Measurements from ENCODE around the gene ZHX3.

Gene ZHX3

DNA sequence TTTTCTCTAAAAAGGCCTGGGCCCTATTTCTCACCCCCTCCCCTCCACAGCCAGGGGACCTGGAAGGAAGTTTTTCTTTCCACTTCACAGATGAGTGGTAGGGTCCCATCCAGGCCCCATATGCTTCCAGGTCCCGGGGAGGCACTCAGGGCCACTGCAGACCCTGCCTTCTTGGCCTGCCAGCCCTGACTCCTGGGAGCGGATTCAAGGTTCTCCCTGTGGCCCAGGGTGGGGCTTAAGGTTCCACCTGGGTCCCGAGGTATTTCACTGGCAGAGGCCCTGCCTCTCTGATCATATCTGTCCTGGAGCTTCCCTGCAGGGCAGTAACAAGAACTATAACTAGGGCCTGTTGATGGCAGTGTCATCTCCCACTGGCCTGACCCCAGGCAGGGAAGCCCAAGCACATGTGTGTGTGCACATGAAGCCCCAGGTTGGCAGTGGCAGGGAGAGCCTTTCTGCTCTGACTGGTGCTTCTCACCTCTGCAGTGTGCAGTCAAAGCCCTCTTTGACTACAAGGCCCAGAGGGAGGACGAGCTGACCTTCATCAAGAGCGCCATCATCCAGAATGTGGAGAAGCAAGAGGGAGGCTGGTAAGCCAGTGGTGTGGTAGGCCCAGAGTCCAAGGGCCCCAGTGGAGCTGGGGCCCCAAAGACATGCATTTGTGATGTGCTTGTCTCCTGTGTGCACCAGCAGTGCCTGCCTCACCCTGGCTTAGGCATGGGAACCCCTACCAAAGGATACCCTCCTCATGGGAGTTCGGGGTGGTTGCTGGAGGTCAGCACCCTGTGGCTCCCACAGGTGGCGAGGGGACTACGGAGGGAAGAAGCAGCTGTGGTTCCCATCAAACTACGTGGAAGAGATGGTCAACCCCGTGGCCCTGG is 149.0 kb downstream of the ZHX3 start:
- no peak for DNase-seq

DNA sequence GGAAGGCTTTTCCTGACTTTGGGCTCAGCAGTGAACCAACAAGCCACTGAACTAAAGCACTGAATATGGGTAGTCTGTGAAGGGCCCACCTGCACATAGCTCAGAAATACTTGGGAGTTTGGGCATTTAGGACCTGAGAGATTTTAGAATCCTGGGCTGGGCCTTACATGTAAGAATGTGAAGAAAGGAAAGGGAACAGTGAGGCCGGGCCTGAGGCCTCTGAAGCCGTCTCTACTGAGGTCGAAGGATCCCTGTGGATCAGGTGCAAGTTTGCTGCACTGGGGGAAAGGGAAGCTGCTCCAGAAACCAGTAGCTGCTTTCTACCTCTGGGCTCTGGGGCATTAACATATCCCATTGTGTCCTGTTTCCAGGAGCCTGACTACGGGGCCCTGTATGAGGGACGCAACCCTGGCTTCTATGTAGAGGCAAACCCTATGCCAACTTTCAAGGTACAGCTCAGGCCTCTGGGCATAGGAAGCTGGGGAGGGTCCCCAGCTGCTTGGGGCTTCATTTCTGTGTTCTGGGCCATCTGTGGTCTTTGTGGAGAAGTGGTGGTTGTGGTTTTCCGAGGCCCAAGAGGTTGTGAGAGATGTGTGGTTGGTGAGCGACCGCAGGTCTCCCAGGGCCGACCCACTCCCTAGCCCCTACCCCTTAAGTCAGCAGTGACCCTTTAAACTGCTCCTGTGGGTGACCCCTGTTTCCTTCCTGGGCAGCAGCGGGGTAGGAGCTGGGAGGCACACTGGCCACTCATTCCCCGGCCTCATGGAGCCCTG is 149.9 kb downstream of the ZHX3 start:
- no peak for DNase-seq

DNA sequence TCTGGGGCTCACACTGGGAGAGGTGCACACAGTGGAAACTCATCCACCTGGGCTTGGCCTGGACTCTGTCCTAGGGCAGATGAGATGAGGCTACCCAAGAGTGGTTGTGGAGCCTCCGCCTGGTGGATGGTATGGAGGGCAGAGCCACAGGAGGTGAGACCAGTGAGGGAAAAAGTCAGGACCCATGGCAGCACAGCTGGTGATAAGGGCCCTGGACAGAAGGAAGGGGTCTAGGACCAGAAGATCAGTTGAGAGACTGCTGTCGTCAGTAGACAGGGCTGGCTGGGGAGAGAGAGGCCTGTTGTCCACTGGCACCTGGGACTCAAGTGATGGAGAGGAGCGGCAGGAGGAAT is 150.4 kb downstream of the ZHX3 start:
- DNase-seq: no peak

DNA sequence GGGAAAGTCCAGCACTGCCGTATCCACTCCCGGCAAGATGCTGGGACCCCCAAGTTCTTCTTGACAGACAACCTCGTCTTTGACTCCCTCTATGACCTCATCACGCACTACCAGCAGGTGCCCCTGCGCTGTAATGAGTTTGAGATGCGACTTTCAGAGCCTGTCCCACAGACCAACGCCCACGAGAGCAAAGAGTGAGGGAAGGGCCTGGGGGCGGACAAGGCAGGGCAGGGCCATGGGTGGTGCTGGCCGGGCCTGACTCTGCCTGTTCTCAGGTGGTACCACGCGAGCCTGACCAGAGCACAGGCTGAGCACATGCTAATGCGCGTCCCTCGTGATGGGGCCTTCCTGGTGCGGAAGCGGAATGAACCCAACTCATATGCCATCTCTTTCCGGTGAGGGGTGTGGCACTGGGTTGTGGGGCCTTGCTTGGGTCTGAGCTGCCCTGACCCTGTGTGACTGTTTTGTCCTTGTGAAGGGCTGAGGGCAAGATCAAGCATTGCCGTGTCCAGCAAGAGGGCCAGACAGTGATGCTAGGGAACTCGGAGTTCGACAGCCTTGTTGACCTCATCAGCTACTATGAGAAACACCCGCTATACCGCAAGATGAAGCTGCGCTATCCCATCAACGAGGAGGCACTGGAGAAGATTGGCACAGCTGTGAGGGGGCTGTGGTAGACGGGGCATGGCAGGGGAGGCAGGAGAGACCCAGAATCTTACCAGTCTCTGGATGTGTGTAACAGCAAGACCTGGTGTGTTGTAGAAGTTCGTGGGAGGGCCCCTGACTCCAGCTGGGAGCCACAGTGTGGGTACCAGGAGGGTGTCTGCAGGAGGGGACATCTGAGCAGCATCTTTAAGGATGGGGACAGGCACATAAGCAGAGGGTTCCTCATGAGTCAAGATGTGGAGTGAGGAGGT is 151.1 kb downstream of the ZHX3 start:
- DNase-seq: no peak

DNA sequence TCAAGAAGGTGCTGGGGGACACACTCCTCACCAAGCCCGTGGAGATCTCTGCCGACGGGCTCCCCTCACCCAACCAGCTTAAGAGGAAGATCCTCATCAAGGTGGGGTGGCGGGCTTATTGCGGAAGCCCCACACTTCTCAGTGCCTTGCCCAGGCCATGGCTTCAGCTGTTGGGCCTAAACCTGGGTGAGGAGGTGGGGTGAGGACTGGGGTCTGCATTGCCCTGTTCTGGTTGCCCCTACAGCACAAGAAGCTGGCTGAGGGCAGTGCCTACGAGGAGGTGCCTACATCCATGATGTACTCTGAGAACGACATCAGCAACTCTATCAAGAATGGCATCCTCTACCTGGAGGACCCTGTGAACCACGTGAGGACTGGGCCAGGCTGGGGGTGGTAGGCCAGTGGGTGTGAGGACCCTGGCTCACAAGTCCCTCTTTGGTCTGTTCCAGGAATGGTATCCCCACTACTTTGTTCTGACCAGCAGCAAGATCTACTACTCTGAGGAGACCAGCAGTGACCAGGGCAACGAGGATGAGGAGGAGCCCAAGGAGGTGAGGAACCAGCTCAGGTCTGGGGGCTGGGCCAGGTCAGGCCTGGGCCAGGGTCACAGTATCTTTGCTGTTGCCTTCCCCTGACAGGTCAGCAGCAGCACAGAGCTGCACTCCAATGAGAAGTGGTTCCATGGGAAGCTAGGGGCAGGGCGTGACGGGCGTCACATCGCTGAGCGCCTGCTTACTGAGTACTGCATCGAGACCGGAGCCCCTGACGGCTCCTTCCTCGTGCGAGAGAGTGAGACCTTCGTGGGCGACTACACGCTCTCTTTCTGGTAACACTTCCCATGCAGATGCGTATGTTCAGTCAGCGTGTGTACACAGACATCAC is 152.3 kb downstream of the ZHX3 start:
- DNase-seq: no peak

DNA sequence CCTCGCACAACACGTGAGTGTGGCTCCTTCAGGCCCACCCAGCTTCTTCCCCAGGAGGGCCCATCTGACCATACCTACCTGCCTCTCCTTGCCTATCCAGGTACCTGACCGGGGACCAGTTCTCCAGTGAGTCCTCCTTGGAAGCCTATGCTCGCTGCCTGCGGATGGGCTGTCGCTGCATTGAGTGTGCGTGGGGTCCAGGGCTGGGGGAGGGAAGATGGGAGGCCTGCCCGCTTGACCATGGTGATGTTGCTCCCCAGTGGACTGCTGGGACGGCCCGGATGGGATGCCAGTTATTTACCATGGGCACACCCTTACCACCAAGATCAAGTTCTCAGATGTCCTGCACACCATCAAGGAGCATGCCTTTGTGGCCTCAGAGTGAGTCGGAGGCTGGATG is 153.7 kb downstream of the ZHX3 start:
- DNase-seq: no peak

DNA sequence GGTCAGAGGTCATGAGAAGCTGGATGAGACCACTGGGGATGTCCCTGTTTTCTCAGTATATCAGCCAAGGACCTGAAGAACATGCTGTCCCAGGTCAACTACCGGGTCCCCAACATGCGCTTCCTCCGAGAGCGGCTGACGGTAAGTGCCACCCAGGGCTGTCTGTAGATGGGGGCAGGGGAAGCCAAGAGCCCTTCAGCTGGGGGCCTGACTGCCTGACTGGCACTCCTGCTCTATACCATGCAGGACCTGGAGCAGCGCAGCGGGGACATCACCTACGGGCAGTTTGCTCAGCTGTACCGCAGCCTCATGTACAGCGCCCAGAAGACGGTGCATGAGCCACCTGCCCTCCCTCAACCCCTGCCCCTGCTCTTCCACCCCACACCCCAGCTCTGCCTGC is 155.1 kb downstream of the ZHX3 start:
- no peak for DNase-seq

DNA sequence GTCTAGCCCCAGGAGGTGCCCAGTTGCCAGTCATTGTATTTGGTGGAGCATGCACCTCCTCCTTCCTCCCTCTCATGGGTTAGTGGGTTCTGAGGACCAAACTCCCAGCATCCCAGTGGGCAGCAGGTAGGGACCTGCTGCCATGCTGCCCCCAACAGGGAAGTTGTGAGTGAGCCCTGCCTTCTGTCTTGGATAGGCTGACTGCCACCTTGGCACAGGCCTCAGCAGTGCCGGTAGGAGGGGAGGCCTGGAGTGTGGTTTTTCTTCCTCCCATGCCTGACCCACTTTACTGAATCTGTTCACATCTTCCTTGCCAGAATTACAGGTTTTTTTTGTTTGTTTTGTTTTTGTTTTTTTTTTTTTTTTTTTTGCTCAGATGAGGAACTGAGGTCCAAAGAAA is 155.6 kb downstream of the ZHX3 start:
- DNase-seq: no peak

DNA sequence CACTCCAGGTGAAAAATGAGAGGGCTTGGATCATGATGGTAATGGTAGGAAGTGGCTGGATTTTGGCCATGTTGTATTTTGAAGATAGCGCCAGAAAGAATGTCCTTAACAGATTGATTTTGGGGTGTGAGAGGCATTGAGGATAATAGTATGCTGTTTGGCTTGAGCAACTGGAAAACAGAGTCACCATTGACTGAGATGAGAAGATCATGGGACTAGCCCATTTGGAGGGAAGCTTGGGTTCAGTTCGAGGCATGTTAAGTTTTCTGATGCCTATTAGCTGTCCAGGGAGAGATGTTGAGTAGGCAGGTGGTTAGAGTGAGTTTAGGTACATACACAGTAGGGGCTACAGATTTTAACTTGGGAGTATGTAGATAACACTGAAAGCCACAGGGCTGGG is 156.8 kb downstream of the ZHX3 start:
- no peak for DNase-seq

DNA sequence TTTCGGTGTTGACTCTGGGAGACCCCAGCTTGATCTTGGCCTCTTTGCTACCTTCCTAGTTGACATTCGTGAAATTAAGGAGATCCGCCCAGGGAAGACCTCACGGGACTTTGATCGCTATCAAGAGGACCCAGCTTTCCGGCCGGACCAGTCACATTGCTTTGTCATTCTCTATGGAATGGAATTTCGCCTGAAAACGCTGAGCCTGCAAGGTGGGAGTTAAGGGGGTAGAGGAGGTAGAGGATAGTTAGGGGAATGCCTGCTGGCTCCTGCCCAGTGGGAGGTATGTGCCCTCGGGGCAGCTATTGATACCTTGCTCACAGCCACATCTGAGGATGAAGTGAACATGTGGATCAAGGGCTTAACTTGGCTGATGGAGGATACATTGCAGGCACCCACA is 158.0 kb downstream of the ZHX3 start:
- no peak for DNase-seq

DNA sequence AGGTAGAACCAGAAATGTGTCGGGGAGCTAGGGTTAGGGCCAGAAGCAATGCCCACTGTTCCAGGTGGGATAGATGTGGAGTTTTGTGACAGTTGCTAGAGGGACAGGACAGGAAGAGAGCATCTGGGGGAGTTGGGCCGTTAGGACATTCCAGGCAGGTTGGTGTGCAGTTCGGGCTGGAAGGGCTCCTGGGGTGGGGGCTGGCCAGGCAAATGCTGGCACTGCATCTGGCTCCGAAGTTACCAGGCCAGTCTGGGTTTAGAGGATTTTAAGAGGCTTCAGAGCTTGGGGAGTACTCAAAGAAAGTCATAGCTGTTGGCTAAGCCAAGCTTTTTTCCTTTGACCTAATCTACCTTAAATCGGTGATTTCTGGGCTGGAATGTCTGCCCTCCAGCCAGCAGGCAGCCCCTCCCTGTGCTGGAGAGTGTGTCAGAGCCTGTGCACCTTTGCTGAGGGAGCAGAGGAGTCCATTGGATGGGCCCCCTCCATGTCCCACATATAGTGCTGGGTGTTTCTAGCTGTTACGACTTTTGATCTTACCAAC is 159.4 kb downstream of the ZHX3 start:
- no peak for DNase-seq

DNA sequence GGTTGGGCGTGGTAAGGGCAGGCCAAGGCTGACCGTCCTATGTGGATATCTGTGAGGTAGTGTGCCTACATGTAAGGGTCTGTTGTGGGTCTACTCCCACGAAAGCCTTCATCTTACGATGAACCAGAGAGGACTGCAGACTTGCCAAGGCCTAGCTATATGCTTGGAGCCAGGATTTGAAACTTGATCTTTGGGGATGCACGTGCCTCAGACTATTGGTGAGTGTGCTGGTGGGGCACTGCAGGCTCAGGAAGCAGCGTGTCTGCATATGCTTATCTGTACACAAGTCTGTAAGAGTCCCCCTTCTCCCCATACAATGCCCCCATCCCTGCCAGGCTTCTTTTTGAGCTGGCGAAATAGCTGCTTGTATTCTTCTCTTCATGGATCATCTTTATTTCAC is 162.3 kb downstream of the ZHX3 start:
- no peak for DNase-seq

DNA sequence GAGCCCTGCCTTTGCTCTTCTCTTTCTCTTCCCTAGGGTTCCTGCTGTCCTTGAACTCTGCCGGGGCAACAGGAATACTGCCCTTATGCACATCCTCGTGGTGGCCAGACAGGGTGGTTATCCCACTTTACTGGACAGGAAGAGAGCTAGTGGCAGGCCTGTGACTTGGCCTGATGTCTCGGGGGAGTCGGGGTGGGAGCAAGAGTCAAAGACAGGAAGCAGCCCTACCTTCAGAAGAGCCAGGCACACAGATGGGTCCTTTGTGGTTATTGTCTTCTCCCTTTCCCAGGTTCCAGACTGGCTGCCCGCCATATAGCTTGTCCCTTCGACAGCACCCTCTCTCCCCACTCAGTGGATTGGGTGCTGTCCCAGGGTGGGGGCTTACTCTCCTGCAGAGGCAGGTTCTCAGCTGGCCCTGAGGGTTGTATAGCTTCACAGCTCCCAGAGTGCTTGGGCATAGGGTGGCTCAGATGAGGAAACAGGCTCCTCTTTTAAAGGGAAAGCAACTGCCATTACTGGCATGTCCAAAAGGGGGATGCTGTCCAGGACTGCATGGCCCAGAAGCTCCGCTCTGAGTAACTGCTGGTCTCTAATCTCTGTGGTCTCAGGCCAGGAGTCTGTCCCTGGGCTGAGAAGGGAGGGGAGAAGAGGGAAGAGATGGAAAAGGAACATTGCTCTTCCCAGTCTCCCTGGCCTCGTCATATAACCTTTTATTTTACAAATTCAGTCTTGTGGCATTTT is 162.9 kb downstream of the ZHX3 start:
- no peak for DNase-seq

DNA sequence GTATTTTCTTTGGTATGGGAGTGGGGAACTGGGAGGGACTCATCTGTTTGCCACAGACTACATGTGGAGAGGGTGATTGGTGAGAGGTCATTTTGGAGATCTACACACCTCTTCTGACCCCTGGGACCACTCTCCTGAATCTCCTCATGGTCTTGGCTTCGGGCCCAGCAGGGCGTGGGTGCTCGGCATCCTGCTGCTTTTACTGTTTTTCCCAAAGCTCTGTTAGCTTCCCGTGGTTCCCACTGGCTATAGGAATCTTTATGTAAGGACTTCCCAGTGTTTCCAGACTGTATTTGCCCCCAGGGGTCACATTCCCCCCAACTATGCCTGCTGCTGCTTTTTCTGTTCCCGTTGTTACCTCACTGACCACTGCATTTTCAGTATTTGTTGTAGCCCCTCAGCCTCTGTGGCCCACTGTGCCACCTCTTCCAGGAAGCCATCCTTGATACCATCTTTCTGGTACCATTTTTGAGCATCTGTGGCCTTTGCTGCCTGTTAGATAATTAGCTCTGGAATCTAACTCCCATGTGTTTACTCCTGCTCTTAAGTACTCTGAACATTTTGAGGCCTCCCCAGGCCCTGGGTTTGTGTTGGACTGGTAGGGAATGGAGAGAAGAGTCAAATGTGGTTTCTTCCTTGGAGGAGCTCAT is 165.3 kb downstream of the ZHX3 start:
- DNase-seq: no peak

DNA sequence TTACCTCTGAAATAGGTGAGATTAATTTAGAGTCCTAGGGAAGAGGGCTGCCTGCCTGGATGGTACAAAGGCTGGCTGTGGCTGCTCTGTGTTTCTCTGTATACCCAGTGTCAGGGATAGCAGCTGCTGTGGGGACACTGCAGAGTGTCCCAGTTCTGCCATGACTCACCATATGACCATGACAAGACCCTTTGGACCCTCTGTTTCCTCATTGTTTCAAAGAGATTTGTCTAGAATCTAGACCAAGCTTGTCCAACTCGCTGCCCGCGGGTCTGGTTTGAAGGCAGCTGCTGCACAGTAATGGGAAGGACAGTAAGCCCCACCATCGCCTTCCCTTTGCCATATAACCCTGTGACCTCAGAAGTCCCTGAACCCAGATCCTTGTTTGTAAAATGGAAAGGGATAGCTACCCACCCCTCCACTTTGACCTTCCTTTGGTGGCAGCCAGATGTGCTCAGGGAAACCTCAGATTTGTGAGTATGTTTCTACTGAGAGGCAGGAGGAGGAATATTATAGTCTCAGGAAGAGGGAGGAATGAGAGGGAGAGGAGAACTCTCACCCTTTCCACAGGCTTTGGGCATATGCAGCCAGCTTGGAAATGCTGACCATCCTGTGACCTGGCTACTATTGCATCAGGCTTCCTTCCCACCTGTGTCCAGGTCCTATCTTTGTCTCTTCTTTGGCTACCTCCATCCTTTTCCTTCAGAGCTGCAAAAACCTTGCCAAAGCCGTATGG is 166.2 kb downstream of the ZHX3 start:
- no peak for DNase-seq

DNA sequence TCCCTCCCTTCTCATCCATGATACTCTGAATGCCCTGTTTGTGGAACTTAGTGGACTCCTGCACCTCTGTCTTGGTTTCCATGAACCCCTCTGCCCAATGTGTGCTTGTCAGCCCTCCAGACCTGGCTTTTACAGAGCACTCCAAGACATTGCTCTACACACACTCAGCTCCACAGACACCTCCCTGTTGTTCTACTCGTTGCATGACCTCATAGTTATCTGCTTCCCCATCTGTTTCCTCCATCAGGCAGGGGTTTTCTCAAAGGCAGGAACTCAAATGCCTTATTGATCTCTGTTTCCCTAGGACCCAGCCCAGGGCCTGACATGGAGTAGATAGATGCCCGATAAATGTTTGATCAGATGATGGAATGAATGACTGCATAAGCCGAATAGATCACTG is 166.9 kb downstream of the ZHX3 start:
- DNase-seq: no peak

DNA sequence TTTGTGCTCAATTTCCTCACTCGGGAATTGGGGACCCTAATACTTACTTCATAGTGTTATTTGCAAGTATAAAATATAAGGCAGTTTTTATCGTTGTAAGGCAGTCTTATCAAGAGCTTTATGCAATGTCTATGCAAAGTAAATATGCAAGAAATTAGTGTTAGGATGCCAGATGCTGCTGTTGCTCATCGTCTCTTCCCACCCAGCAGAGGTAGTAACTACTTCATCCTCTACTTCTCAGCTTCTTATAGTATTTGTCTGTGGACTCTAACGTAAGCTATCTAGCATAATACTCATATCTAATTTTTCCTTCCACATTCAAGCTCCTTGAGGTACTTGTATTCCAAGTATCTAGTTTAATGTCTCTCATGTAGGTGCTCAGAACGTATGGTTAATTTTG is 168.6 kb downstream of the ZHX3 start:
- no peak for DNase-seq

DNA sequence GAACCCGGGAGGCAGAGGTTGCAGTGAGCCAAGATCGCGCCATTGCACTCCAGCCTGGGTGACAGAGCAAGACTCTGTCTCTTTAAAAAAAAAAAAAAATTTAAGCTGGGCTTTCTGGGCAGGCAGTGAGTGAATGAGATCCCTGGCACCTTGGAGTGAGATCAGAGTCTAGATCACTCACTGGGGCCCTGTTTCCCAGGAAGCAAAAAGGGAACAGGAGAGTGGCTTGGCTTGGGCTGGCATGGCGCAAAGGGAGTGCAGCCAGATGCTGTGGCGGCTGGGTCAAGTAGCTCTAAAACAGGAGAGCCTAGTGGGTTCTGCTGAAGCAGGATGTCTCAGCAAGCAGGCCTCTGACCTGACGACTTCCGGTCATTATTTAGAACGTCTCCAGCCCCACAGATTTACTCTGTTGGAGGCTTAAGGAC is 169.8 kb downstream of the ZHX3 start:
- DNase-seq: no peak

DNA sequence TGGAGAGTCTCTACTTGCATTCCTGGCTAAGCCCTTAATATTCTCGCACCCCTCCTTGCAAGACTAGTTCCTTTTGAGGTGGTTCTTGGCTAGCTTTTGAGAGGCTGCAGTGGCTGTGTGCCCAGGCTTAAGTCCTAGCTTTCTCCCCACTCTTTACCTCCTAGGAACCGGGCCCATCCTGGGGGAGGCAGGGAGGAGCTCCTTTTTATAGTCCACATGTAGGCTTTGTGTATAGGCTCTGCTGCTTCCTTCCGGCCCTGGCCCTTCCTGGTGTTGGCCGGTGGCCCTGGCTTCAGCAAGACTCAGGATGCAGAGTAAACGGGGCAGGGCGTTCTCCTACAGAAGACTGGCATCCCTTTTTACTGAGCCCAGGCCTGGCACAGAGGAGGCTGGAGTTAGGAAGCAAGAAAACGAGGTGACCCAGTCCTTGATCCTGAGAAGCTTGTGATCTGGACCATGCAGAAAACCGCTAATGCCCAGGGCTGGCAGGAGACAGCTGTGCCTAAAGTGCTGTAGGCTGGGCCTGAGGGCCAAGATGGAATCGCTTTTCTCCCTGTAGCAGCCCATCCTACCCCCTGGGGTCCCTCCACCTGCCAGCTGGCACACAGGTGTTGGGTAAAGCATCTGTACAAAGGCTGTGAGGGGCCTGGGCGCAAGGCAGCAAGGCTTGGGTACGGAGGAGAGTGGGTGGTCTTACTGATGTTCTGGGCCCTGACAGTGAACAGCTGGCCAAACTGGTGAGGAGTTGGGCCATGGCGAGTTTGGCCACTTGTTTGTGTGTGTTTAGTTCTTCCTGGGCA is 171.5 kb downstream of the ZHX3 start:
- DNase-seq: no peak

Data from kidney glomerular epithelial cell (primary cell).